ENCODE data around the gene MAST2.

Gene MAST2

GRCh38 chr1:45995298-45995697, 191.9 kb downstream of the MAST2 start:
- DNase-seq = no peak

GRCh38 chr1:45998020-45998617, 194.7 kb downstream of the MAST2 start:
- DNase-seq = no peak

- DNase-seq = no peak
Measured at GRCh38 chr1:45999507-45999906, 196.1 kb downstream of the MAST2 start.

- DNase-seq = no peak
Measured at GRCh38 chr1:46001081-46001785, 197.8 kb downstream of the MAST2 start.

GRCh38 chr1:46002551-46003150, 199.2 kb downstream of the MAST2 start:
- no peak for DNase-seq

- DNase-seq = no peak
Measured at GRCh38 chr1:46003315-46003714, 199.9 kb downstream of the MAST2 start.

- DNase-seq = no peak
Measured at GRCh38 chr1:46004492-46004891, 201.1 kb downstream of the MAST2 start.

- no peak for DNase-seq
Measured at GRCh38 chr1:46005594-46005993, 202.2 kb downstream of the MAST2 start.

GRCh38 chr1:46008585-46008984, 205.2 kb downstream of the MAST2 start:
- DNase-seq = no peak

- no peak for DNase-seq
Measured at GRCh38 chr1:46010611-46011010, 207.2 kb downstream of the MAST2 start.

GRCh38 chr1:46011121-46011695, 207.8 kb downstream of the MAST2 start:
- no peak for DNase-seq

GRCh38 chr1:46012236-46012635, 208.8 kb downstream of the MAST2 start:
- no peak for DNase-seq

- DNase-seq = no peak
Measured at GRCh38 chr1:46013581-46013980, 210.2 kb downstream of the MAST2 start.

GRCh38 chr1:46017876-46018503, 214.6 kb downstream of the MAST2 start:
- DNase-seq = no peak

GRCh38 chr1:46019348-46019747, 215.9 kb downstream of the MAST2 start:
- DNase-seq = no peak

- DNase-seq = no peak
Measured at GRCh38 chr1:46020010-46020409, 216.6 kb downstream of the MAST2 start.

- DNase-seq = no peak
Measured at GRCh38 chr1:46021046-46021996, 217.9 kb downstream of the MAST2 start.

- no peak for DNase-seq
Measured at GRCh38 chr1:46026531-46026930, 223.1 kb downstream of the MAST2 start.

- no peak for DNase-seq
Measured at GRCh38 chr1:46027788-46028573, 224.6 kb downstream of the MAST2 start.

GRCh38 chr1:46030074-46030870, 226.9 kb downstream of the MAST2 start:
- DNase-seq = peak; percentile 27

Measured in DMS79 treated with DMSO at 0.1 percent for 48 hours (cell line).